ENCODE measurements around the gene TOM1.

Gene TOM1

GRCh38 chr22:35342390-35342789 is 42.7 kb downstream of the TOM1 start:
- H3K27ac ChIP-seq, result no peak overlapping the region
- H3K27me3 ChIP-seq (ENCODE audit: insufficient read depth, low read depth), result no peaks in the 10 kb centered on the region
- H3K36me3 ChIP-seq (ENCODE audit: insufficient read depth), result no peaks in the 10 kb centered on the region

GRCh38 chr22:35343664-35344550 is 44.2 kb downstream of the TOM1 start:
- Histone ChIP-seq H4K20me1 (ENCODE audit: insufficient read depth) (no peaks in the 10 kb centered on the region), H3K27me3 (ENCODE audit: insufficient read depth, low read depth) (no peaks in the 10 kb centered on the region), H3K4me1 (ENCODE audit: low read depth, poor library complexity, severe bottlenecking) (peaks cover 37% of the 10 kb centered on the region), H3K9ac (peak overlapping the region; percentile 47; the same call in 1 of the 2 replicates), H3K4me2 (peak overlapping the region; percentile 89; the same call in 1 of the 2 replicates), H3K79me2 (ENCODE audit: insufficient read depth, low read depth) (no peaks in the 10 kb centered on the region), H3K27ac (peak overlapping the region; percentile 76; the same call in 1 of the 2 replicates), H3K36me3 (ENCODE audit: insufficient read depth) (no peaks in the 10 kb centered on the region), H3K4me3 (IDR thresholded peaks at IDR 0.05; ENCODE audit: insufficient read depth, low read depth, low read length) (no peak overlapping the region), H2AFZ (ENCODE audit: low read depth) (no peak overlapping the region)
- TF ChIP-seq, protein P1, sequence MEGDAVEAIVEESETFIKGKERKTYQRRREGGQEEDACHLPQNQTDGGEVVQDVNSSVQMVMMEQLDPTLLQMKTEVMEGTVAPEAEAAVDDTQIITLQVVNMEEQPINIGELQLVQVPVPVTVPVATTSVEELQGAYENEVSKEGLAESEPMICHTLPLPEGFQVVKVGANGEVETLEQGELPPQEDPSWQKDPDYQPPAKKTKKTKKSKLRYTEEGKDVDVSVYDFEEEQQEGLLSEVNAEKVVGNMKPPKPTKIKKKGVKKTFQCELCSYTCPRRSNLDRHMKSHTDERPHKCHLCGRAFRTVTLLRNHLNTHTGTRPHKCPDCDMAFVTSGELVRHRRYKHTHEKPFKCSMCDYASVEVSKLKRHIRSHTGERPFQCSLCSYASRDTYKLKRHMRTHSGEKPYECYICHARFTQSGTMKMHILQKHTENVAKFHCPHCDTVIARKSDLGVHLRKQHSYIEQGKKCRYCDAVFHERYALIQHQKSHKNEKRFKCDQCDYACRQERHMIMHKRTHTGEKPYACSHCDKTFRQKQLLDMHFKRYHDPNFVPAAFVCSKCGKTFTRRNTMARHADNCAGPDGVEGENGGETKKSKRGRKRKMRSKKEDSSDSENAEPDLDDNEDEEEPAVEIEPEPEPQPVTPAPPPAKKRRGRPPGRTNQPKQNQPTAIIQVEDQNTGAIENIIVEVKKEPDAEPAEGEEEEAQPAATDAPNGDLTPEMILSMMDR (conservative IDR thresholded peaks at IDR 0.05; ENCODE audit: low read depth, low read length), result no peak

More at GRCh38 chr22:35342390-35342789, 42.7 kb downstream of the TOM1 start:
- H4K20me1 ChIP-seq (ENCODE audit: insufficient read depth), result no peaks in the 10 kb centered on the region
- H2AFZ ChIP-seq (ENCODE audit: low read depth), result no peak overlapping the region
- H3K4me3 ChIP-seq (IDR thresholded peaks at IDR 0.05; ENCODE audit: insufficient read depth, low read depth, low read length), result no peak overlapping the region
- H3K4me1 ChIP-seq (ENCODE audit: low read depth, poor library complexity, severe bottlenecking), result peaks cover 45% of the 10 kb centered on the region
- no peaks in the 10 kb centered on the region for H3K79me2 ChIP-seq (ENCODE audit: insufficient read depth, low read depth)
- TF ChIP-seq, protein P1 (conservative IDR thresholded peaks at IDR 0.05; ENCODE audit: low read depth, low read length), result no peak
- H3K9ac ChIP-seq, result no peak overlapping the region
- H3K4me2 ChIP-seq, result no peak overlapping the region

DNA sequence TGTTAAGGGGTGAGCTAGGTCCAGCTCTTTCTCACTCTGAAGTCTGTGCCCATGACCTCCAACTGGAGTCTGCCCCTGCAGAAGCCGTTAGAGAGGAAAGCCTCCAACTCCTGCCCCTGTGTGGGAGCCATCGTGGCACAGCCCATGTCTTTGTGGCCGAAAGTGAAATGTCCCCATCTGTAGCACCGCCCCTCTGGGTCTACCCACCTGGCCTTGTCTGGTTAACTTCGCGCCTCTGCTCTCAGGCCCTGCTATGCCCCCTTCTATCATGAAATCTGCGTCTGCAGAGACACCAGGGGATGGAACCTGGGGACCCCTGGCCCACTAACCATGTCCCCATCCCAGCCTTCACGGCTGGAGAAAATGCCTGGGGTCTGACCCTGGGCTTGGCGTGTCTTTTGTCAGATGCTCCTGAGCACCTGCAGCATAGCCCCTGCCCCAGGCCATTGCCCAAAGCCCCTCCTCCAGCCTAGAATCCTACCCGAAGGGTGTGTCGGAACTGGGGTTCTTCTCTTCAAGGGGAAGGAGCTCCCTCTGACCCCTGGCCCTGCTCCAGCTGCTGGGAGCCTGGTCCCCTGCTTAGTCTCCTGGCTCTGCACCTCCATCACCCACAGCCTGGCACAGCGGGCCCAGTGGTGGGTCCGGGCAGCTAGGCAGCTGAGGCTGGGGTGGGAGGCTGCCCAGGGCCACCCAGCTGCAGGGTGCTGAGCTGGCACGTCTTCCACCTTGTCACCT is 45.4 kb downstream of the TOM1 start:
- H3K4me3 ChIP-seq (IDR thresholded peaks at IDR 0.05; ENCODE audit: insufficient read depth, low read depth, low read length), result no peak overlapping the region
- peaks cover 46% of the 10 kb centered on the region for H3K4me1 ChIP-seq (ENCODE audit: low read depth, poor library complexity, severe bottlenecking)
- H4K20me1 ChIP-seq (ENCODE audit: insufficient read depth), result no peaks in the 10 kb centered on the region
- peak overlapping the region; percentile 44; the same call in 1 of the 2 replicates for H2AFZ ChIP-seq (ENCODE audit: low read depth)
- peak overlapping the region; percentile 76 for H3K27ac ChIP-seq
- H3K27me3 ChIP-seq (ENCODE audit: insufficient read depth, low read depth), result no peaks in the 10 kb centered on the region
- peak overlapping the region; percentile 89 for H3K4me2 ChIP-seq
- H3K36me3 ChIP-seq (ENCODE audit: insufficient read depth), result no peaks in the 10 kb centered on the region
- H3K9ac ChIP-seq, result peak overlapping the region; percentile 47; the same call in 1 of the 2 replicates
- H3K79me2 ChIP-seq (ENCODE audit: insufficient read depth, low read depth), result no peaks in the 10 kb centered on the region
- TF ChIP-seq, protein P1 (conservative IDR thresholded peaks at IDR 0.05; ENCODE audit: low read depth, low read length), result no peak

DNA sequence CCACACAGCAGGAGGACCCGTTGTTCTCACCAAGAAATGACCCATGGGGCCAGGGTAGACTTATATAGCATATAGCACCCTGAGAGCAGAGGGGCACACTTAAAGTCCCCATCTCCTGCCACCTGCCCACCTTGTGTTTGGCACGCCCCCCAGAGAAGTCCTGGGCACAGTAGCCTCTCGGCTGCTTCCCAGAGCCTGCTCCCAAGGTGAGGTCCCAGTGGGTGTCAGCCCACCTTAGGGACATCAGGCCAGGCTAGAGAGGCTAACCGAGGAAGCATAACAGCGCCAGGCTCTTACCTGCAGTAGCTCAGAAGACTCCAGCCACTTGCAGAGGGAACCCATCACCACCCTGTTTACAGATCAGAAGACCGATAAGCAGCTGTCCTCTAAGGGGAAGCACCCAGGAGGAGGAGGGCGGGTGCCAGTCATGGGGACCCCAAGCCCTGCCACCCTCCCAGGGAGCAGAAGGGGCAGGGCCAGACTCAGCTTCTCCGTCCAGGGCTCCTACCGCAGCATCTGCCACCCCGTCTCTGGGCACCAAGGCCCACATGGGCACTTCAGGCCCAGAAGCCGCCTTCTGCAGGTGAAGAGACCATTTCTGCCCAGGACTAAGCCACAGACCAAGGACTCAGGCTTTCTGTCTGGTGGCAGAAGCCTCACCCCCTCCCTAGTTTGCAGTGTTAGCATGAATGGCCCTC is 46.3 kb downstream of the TOM1 start:
- no peaks in the 10 kb centered on the region for H3K79me2 ChIP-seq (ENCODE audit: insufficient read depth, low read depth)
- peak overlapping the region; percentile 76 for H3K27ac ChIP-seq
- no peaks in the 10 kb centered on the region for H4K20me1 ChIP-seq (ENCODE audit: insufficient read depth)
- H3K4me2 ChIP-seq, result peak overlapping the region; percentile 89
- peaks cover 52% of the 10 kb centered on the region for H3K4me1 ChIP-seq (ENCODE audit: low read depth, poor library complexity, severe bottlenecking)
- TF ChIP-seq, protein P1 (conservative IDR thresholded peaks at IDR 0.05; ENCODE audit: low read depth, low read length), result no peak
- H3K36me3 ChIP-seq (ENCODE audit: insufficient read depth), result no peaks in the 10 kb centered on the region
- H3K4me3 ChIP-seq (IDR thresholded peaks at IDR 0.05; ENCODE audit: insufficient read depth, low read depth, low read length), result no peak overlapping the region
- peak overlapping the region; percentile 47; the same call in 1 of the 2 replicates for H3K9ac ChIP-seq
- H2AFZ ChIP-seq (ENCODE audit: low read depth), result no peak overlapping the region
- no peaks in the 10 kb centered on the region for H3K27me3 ChIP-seq (ENCODE audit: insufficient read depth, low read depth)
